Hepatocyte (in vitro differentiated cells): ENCODE data around the gene JAK1.

Experiments
- CTCF ChIP-seq: fragments of 200-600 bp; sonication (generic); IDR thresholded peaks from 2 replicates; pipeline ENCODE4 v1.5.1; 2016; ENCODE audit warnings: antibody characterized with exemption, mild to moderate bottlenecking; ENCODE audit not compliant: poor library complexity
- EZH2 ChIP-seq: fragments of 200-600 bp; sonication (generic); IDR thresholded peaks from 2 replicates; pipeline ENCODE4 v1.6.1; 2016; ENCODE audit warnings: antibody characterized with exemption, mild to moderate bottlenecking, borderline replicate concordance
- EZH2phosphoT487 ChIP-seq: fragments of 200-600 bp; sonication (generic); IDR thresholded peaks from one replicate; pipeline ENCODE4 v1.6.1; 2018; ENCODE audit warnings: antibody characterized with exemption, mild to moderate bottlenecking, low read depth, moderate library complexity; ENCODE audit not compliant: unreplicated experiment, severe bottlenecking

- TF ChIP-seq CTCF (no peak), EZH2 (no peak), EZH2phosphoT487 (no peak)
Measured at GRCh38 chr1:64842224-64842623, 124.1 kb downstream of the JAK1 start.
